B cell (primary cell): ENCODE results near the gene OR6C75.

Experiments used
- EZH2 ChIP-seq: IDR thresholded peaks from 2 replicates; pipeline ENCODE4 v1.6.1; 2012; ENCODE audit warnings: borderline replicate concordance, low read depth, mild to moderate bottlenecking, moderate library complexity, low read length; ENCODE audit not compliant: insufficient read depth, poor library complexity, severe bottlenecking
- TF ChIP-seq, protein P1 (sequence below): fragments of 200-600 bp; IDR thresholded peaks from one replicate; pipeline ENCODE4 v1.8.0; 2022; ENCODE audit warnings: antibody characterized with exemption, mild to moderate bottlenecking

DNA sequence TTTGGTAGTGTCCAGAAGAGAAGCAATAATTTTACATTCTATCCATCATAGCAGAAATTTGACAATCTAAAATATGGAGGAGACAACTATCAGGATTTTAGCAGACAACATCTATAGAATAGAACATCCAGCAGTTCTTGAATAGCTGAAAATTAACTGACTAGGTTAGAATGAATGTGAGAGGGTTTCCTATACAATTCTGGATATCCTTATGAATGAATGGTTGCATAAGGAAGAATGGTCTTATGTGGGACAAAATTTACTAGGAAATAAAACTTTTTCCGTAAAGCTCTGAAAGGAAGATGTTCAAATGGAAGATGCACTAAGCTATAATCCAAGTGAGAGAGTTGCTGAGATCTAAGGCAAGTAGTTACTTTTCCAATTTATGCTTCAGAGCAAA, 32.3 kb upstream of the OR6C75 start, which contains the start of gene OR6C3:
- TF ChIP-seq, protein P1, sequence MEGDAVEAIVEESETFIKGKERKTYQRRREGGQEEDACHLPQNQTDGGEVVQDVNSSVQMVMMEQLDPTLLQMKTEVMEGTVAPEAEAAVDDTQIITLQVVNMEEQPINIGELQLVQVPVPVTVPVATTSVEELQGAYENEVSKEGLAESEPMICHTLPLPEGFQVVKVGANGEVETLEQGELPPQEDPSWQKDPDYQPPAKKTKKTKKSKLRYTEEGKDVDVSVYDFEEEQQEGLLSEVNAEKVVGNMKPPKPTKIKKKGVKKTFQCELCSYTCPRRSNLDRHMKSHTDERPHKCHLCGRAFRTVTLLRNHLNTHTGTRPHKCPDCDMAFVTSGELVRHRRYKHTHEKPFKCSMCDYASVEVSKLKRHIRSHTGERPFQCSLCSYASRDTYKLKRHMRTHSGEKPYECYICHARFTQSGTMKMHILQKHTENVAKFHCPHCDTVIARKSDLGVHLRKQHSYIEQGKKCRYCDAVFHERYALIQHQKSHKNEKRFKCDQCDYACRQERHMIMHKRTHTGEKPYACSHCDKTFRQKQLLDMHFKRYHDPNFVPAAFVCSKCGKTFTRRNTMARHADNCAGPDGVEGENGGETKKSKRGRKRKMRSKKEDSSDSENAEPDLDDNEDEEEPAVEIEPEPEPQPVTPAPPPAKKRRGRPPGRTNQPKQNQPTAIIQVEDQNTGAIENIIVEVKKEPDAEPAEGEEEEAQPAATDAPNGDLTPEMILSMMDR, result no peak
- TF ChIP-seq EZH2, result no peak
